T-helper 1 cell treated with Interleukin-12 subunit alpha and Interleukin-12 subunit beta and Interleukin-4 antibody, amounts not matched to agents 30 μg/mL and 1 μg/mL, for 36 hours (primary cell): ENCODE measurements around the gene ATM.
"Not testable (repeated sequence)": the region's sequence is repeated elsewhere in the genome, so short reads cannot be mapped to it uniquely, and the experiment has no call there.

Experiments used
- H3K27ac Mint-ChIP-seq: one replicate; pipeline ENCODE4 v1.8.0; 2021; ENCODE audit warnings: mild to moderate bottlenecking, mixed read lengths
- H3K27me3 Mint-ChIP-seq: one replicate; pipeline ENCODE4 v1.8.0; 2021; ENCODE audit warnings: low read depth, mixed read lengths
- H3K36me3 Mint-ChIP-seq: one replicate; pipeline ENCODE4 v1.8.0; 2021; ENCODE audit warnings: low read depth, mixed read lengths
- H3K4me1 Mint-ChIP-seq: one replicate; pipeline ENCODE4 v1.8.0; 2021; ENCODE audit warnings: low read depth, mixed read lengths
- H3K4me3 Mint-ChIP-seq: one replicate; pipeline ENCODE4 v1.8.0; 2021; ENCODE audit warnings: mild to moderate bottlenecking, moderate library complexity, mixed read lengths
- H3K9me3 Mint-ChIP-seq: one replicate; pipeline ENCODE4 v1.8.0; 2021; ENCODE audit warnings: mixed read lengths

Gene ATM

GRCh38 chr11:108345767-108346166, 122.9 kb downstream of the ATM start:
- H3K9me3 Mint-ChIP-seq: no peaks in the 10 kb centered on the region
- H3K27me3 Mint-ChIP-seq: no peaks in the 10 kb centered on the region
- H3K4me1 Mint-ChIP-seq: peaks cover 2% of the 10 kb centered on the region
- H3K36me3 Mint-ChIP-seq: peaks cover 36% of the 10 kb centered on the region
- no peak overlapping the region for H3K27ac Mint-ChIP-seq
- no peak overlapping the region for H3K4me3 Mint-ChIP-seq

DNA sequence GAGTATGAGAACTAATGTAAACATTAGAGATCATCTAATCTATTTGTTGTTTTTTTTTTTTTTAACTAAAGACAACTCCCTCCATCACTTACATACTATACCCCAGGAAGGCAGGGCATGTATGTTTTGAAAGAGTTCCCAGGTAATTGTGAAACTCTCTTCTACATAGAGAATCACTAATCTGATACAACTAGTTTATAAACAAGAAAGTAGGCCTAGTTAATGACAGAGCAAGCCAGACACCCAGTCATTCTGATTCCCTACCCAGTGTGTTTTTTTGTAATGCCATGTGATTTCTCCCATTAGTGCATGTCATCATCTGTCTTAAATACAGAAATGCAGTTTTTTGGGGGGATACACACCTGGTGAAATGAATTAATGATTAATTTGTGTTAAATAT, 123.6 kb downstream of the ATM start:
- peaks cover 36% of the 10 kb centered on the region for H3K36me3 Mint-ChIP-seq
- H3K27me3 Mint-ChIP-seq: no peaks in the 10 kb centered on the region
- H3K9me3 Mint-ChIP-seq: no peaks in the 10 kb centered on the region
- H3K4me3 Mint-ChIP-seq: no peak overlapping the region
- H3K27ac Mint-ChIP-seq: no peak overlapping the region
- peaks cover 2% of the 10 kb centered on the region for H3K4me1 Mint-ChIP-seq

DNA sequence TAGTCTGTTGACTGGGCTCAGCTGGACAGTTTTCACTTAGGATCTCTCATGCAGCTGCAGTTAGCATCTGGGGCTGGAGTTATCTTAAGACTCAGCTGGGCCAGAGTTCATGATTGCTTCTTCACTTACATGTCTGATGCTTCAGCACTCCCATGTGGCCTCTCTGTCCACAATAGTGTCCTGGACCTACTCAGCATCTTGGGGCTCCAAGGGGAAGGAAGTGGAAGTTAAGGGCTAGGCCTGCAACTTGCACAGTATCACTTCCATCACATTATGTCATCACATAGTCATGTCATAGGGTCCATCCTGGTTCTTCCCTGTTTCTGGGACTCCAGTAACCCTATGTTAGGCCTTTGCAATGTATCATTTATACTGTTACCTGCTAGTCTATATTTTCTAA, 128.6 kb downstream of the ATM start:
- no peak overlapping the region for H3K4me3 Mint-ChIP-seq
- no peaks in the 10 kb centered on the region for H3K4me1 Mint-ChIP-seq
- no peaks in the 10 kb centered on the region for H3K9me3 Mint-ChIP-seq
- H3K36me3 Mint-ChIP-seq: peaks cover 52% of the 10 kb centered on the region
- H3K27ac Mint-ChIP-seq: no peak overlapping the region
- H3K27me3 Mint-ChIP-seq: no peaks in the 10 kb centered on the region

- H3K27me3 Mint-ChIP-seq: no peaks in the 10 kb centered on the region
- no peak overlapping the region for H3K27ac Mint-ChIP-seq
- H3K36me3 Mint-ChIP-seq: peaks cover 25% of the 10 kb centered on the region
- no peaks in the 10 kb centered on the region for H3K9me3 Mint-ChIP-seq
- H3K4me3 Mint-ChIP-seq: no peak overlapping the region
- no peaks in the 10 kb centered on the region for H3K4me1 Mint-ChIP-seq
Measured at GRCh38 chr11:108364159-108364558, 141.3 kb downstream of the ATM start.

GRCh38 chr11:108368134-108368533, 145.3 kb downstream of the ATM start:
- Mint-ChIP-seq H3K27ac (no peak overlapping the region), H3K36me3 (peaks cover 26% of the 10 kb centered on the region), H3K27me3 (no peaks in the 10 kb centered on the region)

GRCh38 chr11:108369064-108369463, 146.2 kb downstream of the ATM start:
- Mint-ChIP-seq H3K27me3 (no peaks in the 10 kb centered on the region), H3K4me1 (no peaks in the 10 kb centered on the region), H3K27ac (no peak overlapping the region), H3K4me3 (no peak overlapping the region), H3K9me3 (peaks cover 4% of the 10 kb centered on the region), H3K36me3 (peaks cover 26% of the 10 kb centered on the region)

More at GRCh38 chr11:108368134-108368533, 145.3 kb downstream of the ATM start:
- no peak overlapping the region for H3K4me3 Mint-ChIP-seq
- H3K4me1 Mint-ChIP-seq: no peaks in the 10 kb centered on the region
- H3K9me3 Mint-ChIP-seq: peaks cover 2% of the 10 kb centered on the region

GRCh38 chr11:108370315-108370714, 147.4 kb downstream of the ATM start:
- no peaks in the 10 kb centered on the region for H3K4me1 Mint-ChIP-seq
- H3K27ac Mint-ChIP-seq: no peak overlapping the region
- peaks cover 4% of the 10 kb centered on the region for H3K9me3 Mint-ChIP-seq
- no peaks in the 10 kb centered on the region for H3K27me3 Mint-ChIP-seq
- peaks cover 18% of the 10 kb centered on the region for H3K36me3 Mint-ChIP-seq
- no peak overlapping the region for H3K4me3 Mint-ChIP-seq

GRCh38 chr11:108370990-108371389, 148.1 kb downstream of the ATM start:
- Mint-ChIP-seq H3K27ac (no peak overlapping the region), H3K4me3 (no peak overlapping the region), H3K36me3 (peaks cover 18% of the 10 kb centered on the region)

DNA sequence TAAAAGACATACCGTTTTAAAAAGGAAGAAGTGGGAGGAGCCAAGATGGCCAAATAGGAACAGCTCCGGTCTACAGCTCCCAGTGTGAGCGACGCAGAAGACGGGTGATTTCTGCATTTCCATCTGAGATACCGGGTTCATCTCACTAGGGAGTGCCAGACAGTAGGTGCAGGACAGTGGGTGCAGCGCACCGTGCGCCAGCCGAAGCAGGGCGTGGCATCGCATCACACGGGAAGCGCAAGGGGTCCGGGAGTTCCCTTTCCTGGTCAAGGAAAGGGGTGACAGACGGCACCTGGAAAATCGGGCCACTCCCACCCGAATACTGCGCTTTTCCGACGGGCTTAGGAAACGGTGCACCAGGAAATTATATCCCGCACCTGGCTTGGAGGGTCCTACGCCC, 150.6 kb downstream of the ATM start:
- not testable (repeated sequence) for H3K9me3 Mint-ChIP-seq, H3K4me3 Mint-ChIP-seq, H3K4me1 Mint-ChIP-seq, H3K27me3 Mint-ChIP-seq, H3K36me3 Mint-ChIP-seq, H3K27ac Mint-ChIP-seq

More at GRCh38 chr11:108370990-108371389, 148.1 kb downstream of the ATM start:
- no peaks in the 10 kb centered on the region for H3K27me3 Mint-ChIP-seq
- no peaks in the 10 kb centered on the region for H3K4me1 Mint-ChIP-seq
- H3K9me3 Mint-ChIP-seq: peaks cover 4% of the 10 kb centered on the region

DNA sequence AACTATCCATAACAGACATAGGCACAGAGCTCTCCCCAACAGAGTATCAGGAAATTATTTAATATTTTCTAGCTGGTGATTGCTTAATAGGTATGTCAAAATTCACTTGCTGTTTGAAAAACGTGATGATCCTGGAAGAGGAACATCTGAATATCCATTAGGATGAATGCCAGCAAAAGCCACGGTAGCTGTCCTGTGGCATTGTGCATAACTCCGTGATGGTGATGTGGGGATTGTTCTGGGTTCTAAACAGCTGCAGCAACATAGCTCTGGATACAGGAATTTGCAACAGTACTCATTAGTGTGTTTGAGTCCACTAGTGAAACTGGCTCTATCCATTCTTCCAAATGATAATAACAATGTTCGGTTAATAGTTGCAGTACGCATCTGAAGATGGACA, 165.7 kb downstream of the ATM start:
- no peaks in the 10 kb centered on the region for H3K36me3 Mint-ChIP-seq
- no peaks in the 10 kb centered on the region for H3K9me3 Mint-ChIP-seq
- H3K4me1 Mint-ChIP-seq: no peaks in the 10 kb centered on the region
- H3K4me3 Mint-ChIP-seq: no peak overlapping the region
- no peaks in the 10 kb centered on the region for H3K27me3 Mint-ChIP-seq
- H3K27ac Mint-ChIP-seq: no peak overlapping the region

DNA sequence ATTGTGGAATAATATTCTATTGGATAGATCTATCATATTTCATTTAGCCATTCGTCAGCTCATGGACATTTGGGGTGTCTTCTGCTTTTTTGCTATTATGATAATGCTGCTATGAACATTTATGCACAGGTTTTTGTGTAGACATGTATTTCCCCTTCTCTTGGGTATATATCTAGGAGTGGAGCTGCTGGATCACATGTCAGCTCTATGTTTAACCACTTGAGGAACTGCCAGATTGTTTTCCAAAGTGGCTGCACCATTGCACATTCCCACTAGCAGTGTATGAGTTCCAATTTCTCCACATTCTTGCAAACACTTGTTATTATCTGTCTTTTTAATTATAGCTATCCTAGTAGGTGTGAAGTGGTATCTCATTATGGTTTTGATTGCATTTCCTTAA, 169.5 kb downstream of the ATM start:
- Mint-ChIP-seq H3K9me3 (no peaks in the 10 kb centered on the region), H3K4me3 (no peak overlapping the region), H3K27ac (no peak overlapping the region), H3K4me1 (no peaks in the 10 kb centered on the region), H3K27me3 (no peaks in the 10 kb centered on the region), H3K36me3 (no peaks in the 10 kb centered on the region)

DNA sequence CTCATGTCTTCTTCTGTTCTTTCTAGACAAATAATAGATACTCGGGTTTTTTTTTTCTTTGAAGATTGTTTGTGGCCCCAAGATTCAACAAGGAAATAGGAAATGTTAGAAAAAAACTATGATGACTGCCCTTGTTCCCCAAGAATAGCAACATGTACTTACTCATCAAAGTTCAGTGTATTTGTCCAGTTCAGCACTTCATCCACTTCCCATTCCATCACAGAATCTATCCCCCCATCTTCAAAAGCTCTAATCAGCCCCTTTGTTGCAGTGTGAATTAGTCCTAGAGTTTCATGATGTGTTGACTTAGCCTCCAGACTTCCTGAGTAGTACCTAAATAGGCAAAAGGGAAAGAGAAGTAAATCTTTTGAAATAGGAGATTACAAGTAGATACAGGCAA, 170.2 kb downstream of the ATM start:
- Mint-ChIP-seq H3K27ac (no peak overlapping the region), H3K27me3 (no peaks in the 10 kb centered on the region), H3K4me3 (no peak overlapping the region), H3K4me1 (no peaks in the 10 kb centered on the region), H3K9me3 (no peaks in the 10 kb centered on the region), H3K36me3 (no peaks in the 10 kb centered on the region)

- Mint-ChIP-seq H3K9me3 (no peaks in the 10 kb centered on the region), H3K4me1 (no peaks in the 10 kb centered on the region), H3K27me3 (no peaks in the 10 kb centered on the region), H3K27ac (no peak overlapping the region), H3K4me3 (no peak overlapping the region), H3K36me3 (no peaks in the 10 kb centered on the region)
Measured at GRCh38 chr11:108394744-108395284, 171.9 kb downstream of the ATM start.

- H3K27me3 Mint-ChIP-seq, H3K9me3 Mint-ChIP-seq, H3K4me3 Mint-ChIP-seq, H3K36me3 Mint-ChIP-seq, H3K4me1 Mint-ChIP-seq, H3K27ac Mint-ChIP-seq: not testable (repeated sequence)
Measured at GRCh38 chr11:108396672-108397071, 173.8 kb downstream of the ATM start.

GRCh38 chr11:108398439-108398838, 175.6 kb downstream of the ATM start:
- Mint-ChIP-seq H3K9me3 (no peaks in the 10 kb centered on the region), H3K4me3 (no peak overlapping the region), H3K27ac (no peak overlapping the region), H3K36me3 (no peaks in the 10 kb centered on the region), H3K4me1 (no peaks in the 10 kb centered on the region), H3K27me3 (no peaks in the 10 kb centered on the region)

- Mint-ChIP-seq H3K36me3 (no peaks in the 10 kb centered on the region), H3K4me1 (no peaks in the 10 kb centered on the region), H3K4me3 (no peak overlapping the region), H3K27me3 (no peaks in the 10 kb centered on the region), H3K9me3 (no peaks in the 10 kb centered on the region), H3K27ac (no peak overlapping the region)
Measured at GRCh38 chr11:108402241-108402640, 179.4 kb downstream of the ATM start.
